GM12878 (cell line): ENCODE measurements around the gene GAMT. TPM values are rescaled to one million over a fixed set of nuclear protein-coding genes. Genes with fewer than 3 reads are reported as not detected.

Source experiments
- ATAC-seq: fragments of 200-7000 bp; cut with Tn5 transposase; 3 replicates; pipeline ENCODE4 v1.9.1; 2020; ENCODE audit warnings: mild to moderate bottlenecking, moderate library complexity
- BruUV-seq: library from RNA; stranded (reverse); fragments of 400-500 nt; replicated peaks from 2 replicates; lab custom pipeline; 2021; lab: Mats Ljungman, UMichigan
- CTCF ChIA-PET: fragments of 300-600 bp; sonication (Branson Sonifier 250); formaldehyde crosslinking; extraction: SDS; loops from one replicate; lab custom pipeline; 2021; ENCODE audit warnings: inconsistent platforms; lab: Yijun Ruan, JAX
- POLR2A ChIA-PET: fragments of 350-600 bp; formaldehyde crosslinking; extraction: SDS; loops from one replicate; lab custom pipeline; 2021; ENCODE audit warnings: inconsistent platforms; lab: Charles Lee
- RAD21 ChIA-PET: fragments of 300-600 bp; sonication (Branson Sonifier 250); formaldehyde crosslinking; loops from one replicate; lab custom pipeline; 2023; ENCODE audit warnings: antibody characterized with exemption; ENCODE audit not compliant: unreplicated experiment; lab: Charles Lee
- SMC1A ChIA-PET: fragments of 300-600 bp; sonication (Branson Sonifier 250); formaldehyde crosslinking; loops from one replicate; lab custom pipeline; 2023; ENCODE audit not compliant: unreplicated experiment, uncharacterized antibody; lab: Charles Lee
- DNase-seq: peaks from one replicate; pipeline ENCODE4 v3.0.0-alpha.2; 2011; ENCODE audit warnings: low read depth, low spot score
- FAIRE-seq: peaks from 3 replicates; lab custom pipeline; 2011; peaks lifted over from hg19 to GRCh38; lab: Jason Lieb, UNC
- H2AFZ ChIP-seq: 2 replicates; pipeline ENCODE4 v1.6.0; 2011; ENCODE audit warnings: low read depth, low read length, control low read depth; ENCODE audit not compliant: control insufficient read depth
- H3K27ac ChIP-seq: 2 replicates; pipeline ENCODE4 v1.5.1; 2011; ENCODE audit warnings: control low read depth; ENCODE audit not compliant: control insufficient read depth, insufficient read depth
- H3K27me3 ChIP-seq, 2 experiments: replicated peaks in 1 of 2; 2 replicates each; pipeline versions ENCODE4 v1.6.0 to v1.6.1; 2011; ENCODE audit warnings: low read length in 1 of 2; ENCODE audit not compliant: control insufficient read depth in 2 of 2, insufficient read depth in 2 of 2
- H3K36me3 ChIP-seq, 2 experiments: 2 replicates each; pipeline ENCODE4 v1.5.1; 2011; ENCODE audit warnings: low read length in 1 of 2; ENCODE audit not compliant: control insufficient read depth in 2 of 2, insufficient read depth in 2 of 2
- H3K4me1 ChIP-seq: 2 replicates; pipeline ENCODE4 v1.6.1; 2011; ENCODE audit warnings: mild to moderate bottlenecking, low read length, moderate library complexity, mixed read lengths; ENCODE audit not compliant: control insufficient read depth, insufficient read depth
- H3K4me2 ChIP-seq: 2 replicates; pipeline ENCODE4 v1.6.0; 2011; ENCODE audit warnings: control low read depth; ENCODE audit not compliant: control insufficient read depth, insufficient read depth
- H3K4me3 ChIP-seq: fragments of 200-600 bp; sonication (generic); 2 replicates; pipeline ENCODE4 v1.5.1; 2016
- H3K79me2 ChIP-seq: 2 replicates; pipeline ENCODE4 v1.6.0; 2011; ENCODE audit warnings: low read length; ENCODE audit not compliant: control insufficient read depth, insufficient read depth
- H3K9ac ChIP-seq: 2 replicates; pipeline ENCODE4 v1.8.0; 2011; ENCODE audit warnings: low read length, control low read depth, mixed read lengths; ENCODE audit not compliant: control insufficient read depth, insufficient read depth
- H3K9me3 ChIP-seq: replicated peaks from 3 replicates; pipeline ENCODE4 v1.5.1; 2011; ENCODE audit warnings: mild to moderate bottlenecking, low read length; ENCODE audit not compliant: control insufficient read depth, insufficient read depth
- H4K20me1 ChIP-seq: 2 replicates; pipeline ENCODE4 v1.6.0; 2011; ENCODE audit not compliant: control insufficient read depth, insufficient read depth
- ATF7 ChIP-seq: fragments of 450-650 bp; IDR thresholded peaks from 2 replicates; pipeline ENCODE4 v1.6.1; 2016; ENCODE audit warnings: low read depth, mild to moderate bottlenecking
- BHLHE40 ChIP-seq, 2 experiments: fragments of 450-650 bp in 1 of 2; IDR thresholded peaks; 2 replicates each; pipeline ENCODE4 v1.6.1; 2011 to 2017; ENCODE audit warnings: low read depth in 2 of 2, borderline replicate concordance in 1 of 2, improper control_type of control experiment in 1 of 2, low read length in 1 of 2, mild to moderate bottlenecking in 1 of 2
- CHD2 ChIP-seq: IDR thresholded peaks from 2 replicates; pipeline ENCODE4 v1.6.1; 2011; ENCODE audit warnings: low read depth, low read length, improper control_type of control experiment, borderline replicate concordance
- ETV6 ChIP-seq, 2 experiments: fragments of 450-650 bp in 1 of 2; IDR thresholded peaks in 1 of 2; conservative IDR thresholded peaks in 1 of 2; 2 replicates each; pipeline ENCODE4 v1.6.1; 2014; ENCODE audit warnings: antibody characterized with exemption in 1 of 2, borderline replicate concordance in 1 of 2, low read depth in 1 of 2, mild to moderate bottlenecking in 1 of 2, moderate library complexity in 1 of 2
- HDAC6 ChIP-seq: fragments of 200-600 bp; sonication (generic); IDR thresholded peaks from one replicate; pipeline ENCODE4 v1.8.0; 2017; ENCODE audit warnings: antibody characterized with exemption; ENCODE audit not compliant: unreplicated experiment
- IRF4 ChIP-seq: IDR thresholded peaks from 2 replicates; pipeline ENCODE4 v1.6.1; 2011; ENCODE audit warnings: low read depth, low read length
- JUND ChIP-seq: IDR thresholded peaks from 2 replicates; pipeline ENCODE4 v1.6.1; 2012; ENCODE audit warnings: low read depth, mild to moderate bottlenecking, low read length, improper control_type of control experiment, moderate library complexity
- MEF2A ChIP-seq: IDR thresholded peaks from 2 replicates; pipeline ENCODE4 v1.6.1; 2011; ENCODE audit warnings: low read depth, mild to moderate bottlenecking, low read length, moderate library complexity; ENCODE audit not compliant: insufficient read depth
- MYC ChIP-seq: IDR thresholded peaks from 2 replicates; pipeline ENCODE4 v1.6.1; 2011; ENCODE audit warnings: mild to moderate bottlenecking, low read length, moderate library complexity, inconsistent platforms; ENCODE audit not compliant: insufficient read depth, insufficient replicate concordance, insufficient read length, severe bottlenecking
- RBBP5 ChIP-seq: fragments of 200-600 bp; sonication (generic); conservative IDR thresholded peaks from 2 replicates; pipeline ENCODE4 v1.6.1; 2016
- RFX5 ChIP-seq: IDR thresholded peaks from 2 replicates; pipeline ENCODE4 v1.6.1; 2011; ENCODE audit warnings: low read depth, low read length, improper control_type of control experiment
- SP1 ChIP-seq: IDR thresholded peaks from one replicate; pipeline ENCODE4 v1.6.1; 2011; ENCODE audit warnings: low read depth, low read length
- SUZ12 ChIP-seq: fragments of 200-600 bp; sonication (generic); IDR thresholded peaks from one replicate; pipeline ENCODE4 v1.6.1; 2018; ENCODE audit warnings: antibody characterized with exemption, mild to moderate bottlenecking; ENCODE audit not compliant: unreplicated experiment
- TCF12 ChIP-seq: IDR thresholded peaks from 2 replicates; pipeline ENCODE4 v1.6.1; 2011; ENCODE audit warnings: low read depth, mild to moderate bottlenecking, low read length
- WRNIP1 ChIP-seq: IDR thresholded peaks from 2 replicates; pipeline ENCODE4 v1.6.1; 2011; ENCODE audit warnings: low read depth, low read length, improper control_type of control experiment, borderline replicate concordance
- WGBS: methylation state at CpG from one replicate; pipeline ENCODE4 v1.1.6; 2016; ENCODE audit warnings: low lambda C conversion rate; ENCODE audit not compliant: insufficient replicate concordance, insufficient coverage; ENCODE audit errors: missing lambda C conversion rate; 5-methylcytosine and 5-hydroxymethylcytosine counted together
- in situ Hi-C: fragments of 300-500 bp; cut with MboI; formaldehyde crosslinking; loops from 9 replicates; pipeline ENCODE4 v1.14.3; 2018; ENCODE audit warnings: mixed read lengths
- intact Hi-C: fragments of 100-400 bp; cut with micrococcal nuclease; formaldehyde crosslinking; loops from one replicate; pipeline ENCODE4 v1.14.2; 2022; ENCODE audit not compliant: unreplicated experiment
- polyA plus RNA-seq, 11 experiments: library from polyadenylated mRNA; depleted of rRNA in 4 of 11; unstranded in 6 of 11; stranded (reverse) in 5 of 11; fragments of >200 nt; fragmentation: Nextera tagmentation in 4 of 11; fragmentation: Illumina TruSeq in 1 of 11; extraction: Ambion mirVana in 4 of 11; extraction: Trizol in 1 of 11; gene quantifications; 1 replicate in 1 of 11; 2 replicates in 10 of 11; pipeline versions ENCODE4 v1.2.1 to v1.2.3, GENCODE V29; 2011 to 2016; ENCODE audit warnings: inconsistent platforms in 2 of 11, missing spikeins in 2 of 11, low read depth in 1 of 11
- total RNA-seq, 4 experiments: library from RNA; depleted of rRNA in 3 of 4; stranded (reverse); fragments of >200 nt in 3 of 4; fragmentation: Illumina TruSeq in 1 of 4; extraction: Trizol in 1 of 4; gene quantifications; 2 replicates each; pipeline versions ENCODE4 v1.2.1 to v1.2.3, GENCODE V29; 2013 to 2021
- TF ChIP-seq, protein P1 (sequence below): IDR thresholded peaks from 2 replicates; pipeline ENCODE4 v1.6.1; 2012; ENCODE audit warnings: low read depth, low read length, improper control_type of control experiment
- TF ChIP-seq, protein P2 (sequence below): IDR thresholded peaks from 2 replicates; pipeline ENCODE4 v1.6.1; 2011; ENCODE audit warnings: borderline replicate concordance, low read depth, mild to moderate bottlenecking, moderate library complexity, low read length; ENCODE audit not compliant: insufficient read depth, poor library complexity, severe bottlenecking
- TF ChIP-seq, protein P3 (sequence below): fragments of 150-350 bp; IDR thresholded peaks from 2 replicates; pipeline ENCODE4 v1.6.1; 2016; ENCODE audit warnings: low read depth, low read length

Gene GAMT
- total and polyA plus RNA-seq, 10 of the 15 experiments (the other 5 are each of a cell fraction or from before 2014, with no cell fraction given) = 1.6 to 131 (median 38.8) TPM

- no peak for TF ChIP-seq BHLHE40 (IDR thresholded peaks at IDR 0.05; ENCODE audit: borderline replicate concordance in 1 of 2, low read depth in 2 of 2, low read length in 1 of 2)
- TF ChIP-seq, protein P1, sequence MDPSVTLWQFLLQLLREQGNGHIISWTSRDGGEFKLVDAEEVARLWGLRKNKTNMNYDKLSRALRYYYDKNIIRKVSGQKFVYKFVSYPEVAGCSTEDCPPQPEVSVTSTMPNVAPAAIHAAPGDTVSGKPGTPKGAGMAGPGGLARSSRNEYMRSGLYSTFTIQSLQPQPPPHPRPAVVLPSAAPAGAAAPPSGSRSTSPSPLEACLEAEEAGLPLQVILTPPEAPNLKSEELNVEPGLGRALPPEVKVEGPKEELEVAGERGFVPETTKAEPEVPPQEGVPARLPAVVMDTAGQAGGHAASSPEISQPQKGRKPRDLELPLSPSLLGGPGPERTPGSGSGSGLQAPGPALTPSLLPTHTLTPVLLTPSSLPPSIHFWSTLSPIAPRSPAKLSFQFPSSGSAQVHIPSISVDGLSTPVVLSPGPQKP = no peak
- no peak for TF ChIP-seq HDAC6
- no peak for TF ChIP-seq SUZ12
- TF ChIP-seq, protein P2, sequence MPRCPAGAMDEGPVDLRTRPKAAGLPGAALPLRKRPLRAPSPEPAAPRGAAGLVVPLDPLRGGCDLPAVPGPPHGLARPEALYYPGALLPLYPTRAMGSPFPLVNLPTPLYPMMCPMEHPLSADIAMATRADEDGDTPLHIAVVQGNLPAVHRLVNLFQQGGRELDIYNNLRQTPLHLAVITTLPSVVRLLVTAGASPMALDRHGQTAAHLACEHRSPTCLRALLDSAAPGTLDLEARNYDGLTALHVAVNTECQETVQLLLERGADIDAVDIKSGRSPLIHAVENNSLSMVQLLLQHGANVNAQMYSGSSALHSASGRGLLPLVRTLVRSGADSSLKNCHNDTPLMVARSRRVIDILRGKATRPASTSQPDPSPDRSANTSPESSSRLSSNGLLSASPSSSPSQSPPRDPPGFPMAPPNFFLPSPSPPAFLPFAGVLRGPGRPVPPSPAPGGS = no peak
Measured at GRCh38 chr19:1353144-1353543, 48.2 kb downstream of the GAMT start (continued).

DNA sequence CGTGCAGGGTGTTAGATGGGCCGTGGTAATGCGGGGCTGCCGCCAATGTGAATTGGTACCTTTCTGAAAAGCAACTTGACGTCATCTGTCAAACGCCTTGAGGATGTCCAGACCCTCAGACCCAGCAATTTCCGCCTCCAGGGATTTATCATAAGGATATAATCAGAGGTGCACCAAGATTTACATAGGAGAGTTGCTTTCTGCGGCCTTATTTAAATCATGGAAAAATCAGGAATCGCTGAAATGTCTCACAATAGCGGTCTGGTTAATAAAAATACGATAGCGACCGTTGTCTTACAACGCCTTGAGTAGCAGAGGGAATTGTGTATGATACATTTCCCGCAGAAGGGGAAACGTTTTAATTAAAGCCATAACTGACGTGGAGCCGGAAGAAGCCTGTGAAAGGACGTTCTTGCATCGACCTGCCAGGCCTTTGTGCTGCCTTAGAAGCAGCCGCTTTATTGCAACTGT lies 49.9 kb downstream of the GAMT start:
- Histone ChIP-seq H3K4me2 (no peak overlapping the region), H3K36me3 (no peaks in the 10 kb centered on the region), H3K27ac (no peak overlapping the region), H3K79me2 (peaks cover 9% of the 10 kb centered on the region), H3K9me3 (no peaks in the 10 kb centered on the region), H3K9ac (no peak overlapping the region), H3K27me3 (no peaks in the 10 kb centered on the region; a peak in 1 of 4 replicates), H3K4me3 (no peak overlapping the region), H2AFZ (no peak overlapping the region), H4K20me1 (no peaks in the 10 kb centered on the region), H3K4me1 (peaks cover 4% of the 10 kb centered on the region; the same call in 1 of the 2 replicates)
- POLR2A ChIA-PET = no interaction called here
- no TSS peak for BruUV-seq
- no peak for ATAC-seq
- RAD21 ChIA-PET = no interaction called here
- DNase-seq = no peak
- intact Hi-C loops (no loop called here), in situ Hi-C loops (no loop called here)
- SMC1A ChIA-PET = no interaction called here
- CTCF ChIA-PET = no interaction called here
- 88% methylated on average over 21 of the region's 21 CpGs for WGBS
- no peak for FAIRE-seq
- TF ChIP-seq MEF2A (no peak), RBBP5 (no peak), ATF7 (no peak), ETV6 (conservative IDR thresholded peaks at IDR 0.05 in 1 of 2, IDR thresholded peaks at IDR 0.05 in 1 of 2; ENCODE audit: borderline replicate concordance in 1 of 2, low read depth in 1 of 2) (no peak), JUND (no peak), TCF12 (no peak), SP1 (no peak), RFX5 (no peak), MYC (no peak), CHD2 (no peak), WRNIP1 (no peak), IRF4 (no peak)
- TF ChIP-seq, protein P3, sequence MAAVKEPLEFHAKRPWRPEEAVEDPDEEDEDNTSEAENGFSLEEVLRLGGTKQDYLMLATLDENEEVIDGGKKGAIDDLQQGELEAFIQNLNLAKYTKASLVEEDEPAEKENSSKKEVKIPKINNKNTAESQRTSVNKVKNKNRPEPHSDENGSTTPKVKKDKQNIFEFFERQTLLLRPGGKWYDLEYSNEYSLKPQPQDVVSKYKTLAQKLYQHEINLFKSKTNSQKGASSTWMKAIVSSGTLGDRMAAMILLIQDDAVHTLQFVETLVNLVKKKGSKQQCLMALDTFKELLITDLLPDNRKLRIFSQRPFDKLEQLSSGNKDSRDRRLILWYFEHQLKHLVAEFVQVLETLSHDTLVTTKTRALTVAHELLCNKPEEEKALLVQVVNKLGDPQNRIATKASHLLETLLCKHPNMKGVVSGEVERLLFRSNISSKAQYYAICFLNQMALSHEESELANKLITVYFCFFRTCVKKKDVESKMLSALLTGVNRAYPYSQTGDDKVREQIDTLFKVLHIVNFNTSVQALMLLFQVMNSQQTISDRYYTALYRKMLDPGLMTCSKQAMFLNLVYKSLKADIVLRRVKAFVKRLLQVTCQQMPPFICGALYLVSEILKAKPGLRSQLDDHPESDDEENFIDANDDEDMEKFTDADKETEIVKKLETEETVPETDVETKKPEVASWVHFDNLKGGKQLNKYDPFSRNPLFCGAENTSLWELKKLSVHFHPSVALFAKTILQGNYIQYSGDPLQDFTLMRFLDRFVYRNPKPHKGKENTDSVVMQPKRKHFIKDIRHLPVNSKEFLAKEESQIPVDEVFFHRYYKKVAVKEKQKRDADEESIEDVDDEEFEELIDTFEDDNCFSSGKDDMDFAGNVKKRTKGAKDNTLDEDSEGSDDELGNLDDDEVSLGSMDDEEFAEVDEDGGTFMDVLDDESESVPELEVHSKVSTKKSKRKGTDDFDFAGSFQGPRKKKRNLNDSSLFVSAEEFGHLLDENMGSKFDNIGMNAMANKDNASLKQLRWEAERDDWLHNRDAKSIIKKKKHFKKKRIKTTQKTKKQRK = no peak
